ENCODE measurements around the gene IMMT. TPM values are rescaled to one million over a fixed set of nuclear protein-coding genes. Genes with fewer than 3 reads are reported as not detected.

IMMT gene
- total and polyA plus RNA-seq, 9 of the 15 experiments (the other 6 are each of a cell fraction or from before 2014, with no cell fraction given) = 119 to 294 (median 140) TPM

DNA sequence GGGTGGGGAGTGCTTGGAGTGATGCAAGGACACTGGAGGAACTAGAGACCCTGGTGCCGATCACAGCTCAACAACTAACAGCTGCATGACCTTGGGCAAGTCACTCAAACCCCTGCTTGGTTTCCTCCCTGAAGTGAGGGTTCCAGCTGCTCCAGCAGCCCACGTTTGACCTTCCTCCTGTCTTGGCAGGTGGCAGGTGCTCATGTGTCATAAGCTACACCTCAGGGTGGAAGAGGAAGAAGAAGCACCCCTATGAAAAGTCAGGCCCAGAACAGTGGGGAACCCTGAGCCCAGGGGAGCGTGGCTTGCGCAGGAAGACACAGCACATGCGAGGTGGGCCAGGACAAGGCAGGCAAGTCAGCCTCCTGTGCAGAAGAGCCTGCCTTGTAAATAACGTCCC is 46.3 kb upstream of the IMMT start:
- no peak for FAIRE-seq
- no peak overlapping the region for H3K4me3 ChIP-seq
- no peak overlapping the region for H3K4me2 ChIP-seq (ENCODE audit: insufficient read depth, low read length)
- no peak; the same call in 2 of the 3 replicates for ATAC-seq
- no peaks in the 10 kb centered on the region for H4K20me1 ChIP-seq (replicated peaks; ENCODE audit: control insufficient read depth, insufficient read depth, low read length)
- peaks cover 44 to 59% of the 10 kb centered on the region in 2 experiments for H3K27me3 ChIP-seq (ENCODE audit: control insufficient read depth in 2 of 2, insufficient read depth in 2 of 2, low read length in 2 of 2)
- H2AFZ ChIP-seq (ENCODE audit: low read depth, low read length) = no peak overlapping the region
- no peaks in the 10 kb centered on the region for H3K79me2 ChIP-seq (ENCODE audit: control insufficient read depth, insufficient read depth, low read length)
- BruUV-seq (replicated peaks) = no TSS peak
- no peaks in the 10 kb centered on the region for H3K9me3 ChIP-seq (replicated peaks; ENCODE audit: control insufficient read depth, insufficient read depth, low read depth, low read length)
- H3K9me1 ChIP-seq (ENCODE audit: control insufficient read depth, insufficient read depth, low read length) = no peaks in the 10 kb centered on the region
- H3K36me3 ChIP-seq (ENCODE audit: control insufficient read depth, insufficient read depth, low read length) = no peaks in the 10 kb centered on the region
- no peaks in the 10 kb centered on the region for H3K4me1 ChIP-seq (replicated peaks in 1 of 2; ENCODE audit: control insufficient read depth in 2 of 2, insufficient read depth in 2 of 2, low read length in 2 of 2)
- in situ Hi-C loops (cut with MboI) = no loop called here
- POLR2A ChIA-PET = no interaction called here
- DNase-seq (ENCODE audit: extremely low read depth in 1 of 4, low spot score in 3 of 4) = no peak
- no peak overlapping the region for H3K9ac ChIP-seq (ENCODE audit: insufficient read depth in 1 of 2, low read depth in 2 of 2, low read length in 2 of 2)
- CTCF ChIA-PET (ENCODE audit: low intra/inter-chr PET ratio) = no interaction called here
- intact Hi-C loops (cut with micrococcal nuclease) = loop anchor here (5.0 kb wide), 1 partner anchor 49 kb away; no protein-coding TSS in a partner anchor
- TF ChIP-seq, protein P1, sequence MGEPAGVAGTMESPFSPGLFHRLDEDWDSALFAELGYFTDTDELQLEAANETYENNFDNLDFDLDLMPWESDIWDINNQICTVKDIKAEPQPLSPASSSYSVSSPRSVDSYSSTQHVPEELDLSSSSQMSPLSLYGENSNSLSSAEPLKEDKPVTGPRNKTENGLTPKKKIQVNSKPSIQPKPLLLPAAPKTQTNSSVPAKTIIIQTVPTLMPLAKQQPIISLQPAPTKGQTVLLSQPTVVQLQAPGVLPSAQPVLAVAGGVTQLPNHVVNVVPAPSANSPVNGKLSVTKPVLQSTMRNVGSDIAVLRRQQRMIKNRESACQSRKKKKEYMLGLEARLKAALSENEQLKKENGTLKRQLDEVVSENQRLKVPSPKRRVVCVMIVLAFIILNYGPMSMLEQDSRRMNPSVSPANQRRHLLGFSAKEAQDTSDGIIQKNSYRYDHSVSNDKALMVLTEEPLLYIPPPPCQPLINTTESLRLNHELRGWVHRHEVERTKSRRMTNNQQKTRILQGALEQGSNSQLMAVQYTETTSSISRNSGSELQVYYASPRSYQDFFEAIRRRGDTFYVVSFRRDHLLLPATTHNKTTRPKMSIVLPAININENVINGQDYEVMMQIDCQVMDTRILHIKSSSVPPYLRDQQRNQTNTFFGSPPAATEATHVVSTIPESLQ (CRISPR knock-in tag; IDR thresholded peaks at IDR 0.05) = no peak
- TF ChIP-seq HDAC2 (IDR thresholded peaks at IDR 0.05) (no peak), HOXB6 (CRISPR knock-in tag; IDR thresholded peaks at IDR 0.05; ENCODE audit: borderline replicate concordance) (no peak), ZNF695 (CRISPR knock-in tag; IDR thresholded peaks at IDR 0.05) (no peak), SUPT5H (IDR thresholded peaks at IDR 0.05) (no peak), ZNF282 (CRISPR knock-in tag; IDR thresholded peaks at IDR 0.05) (no peak), COPS2 (conservative IDR thresholded peaks at IDR 0.05) (no peak), RCOR1 (IDR thresholded peaks at IDR 0.05; ENCODE audit: borderline replicate concordance in 1 of 2, low read depth in 2 of 2, low read length in 2 of 2) (no peak), RBBP5 (IDR thresholded peaks at IDR 0.05; ENCODE audit: borderline replicate concordance, insufficient read depth, low read length, poor library complexity, severe bottlenecking) (no peak)
- TF ChIP-seq, protein P2, sequence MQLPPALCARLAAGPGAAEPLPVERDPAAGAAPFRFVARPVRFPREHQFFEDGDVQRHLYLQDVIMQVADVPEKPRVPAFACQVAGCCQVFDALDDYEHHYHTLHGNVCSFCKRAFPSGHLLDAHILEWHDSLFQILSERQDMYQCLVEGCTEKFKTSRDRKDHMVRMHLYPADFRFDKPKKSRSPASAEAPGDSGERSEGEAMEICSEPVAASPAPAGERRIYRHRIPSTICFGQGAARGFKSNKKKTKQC (CRISPR knock-in tag; IDR thresholded peaks at IDR 0.05) = no peak
- TF ChIP-seq, protein P3, sequence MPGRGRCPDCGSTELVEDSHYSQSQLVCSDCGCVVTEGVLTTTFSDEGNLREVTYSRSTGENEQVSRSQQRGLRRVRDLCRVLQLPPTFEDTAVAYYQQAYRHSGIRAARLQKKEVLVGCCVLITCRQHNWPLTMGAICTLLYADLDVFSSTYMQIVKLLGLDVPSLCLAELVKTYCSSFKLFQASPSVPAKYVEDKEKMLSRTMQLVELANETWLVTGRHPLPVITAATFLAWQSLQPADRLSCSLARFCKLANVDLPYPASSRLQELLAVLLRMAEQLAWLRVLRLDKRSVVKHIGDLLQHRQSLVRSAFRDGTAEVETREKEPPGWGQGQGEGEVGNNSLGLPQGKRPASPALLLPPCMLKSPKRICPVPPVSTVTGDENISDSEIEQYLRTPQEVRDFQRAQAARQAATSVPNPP (IDR thresholded peaks at IDR 0.05; ENCODE audit: borderline replicate concordance, insufficient read depth, insufficient read length) = no peak
- TF ChIP-seq, protein P4, sequence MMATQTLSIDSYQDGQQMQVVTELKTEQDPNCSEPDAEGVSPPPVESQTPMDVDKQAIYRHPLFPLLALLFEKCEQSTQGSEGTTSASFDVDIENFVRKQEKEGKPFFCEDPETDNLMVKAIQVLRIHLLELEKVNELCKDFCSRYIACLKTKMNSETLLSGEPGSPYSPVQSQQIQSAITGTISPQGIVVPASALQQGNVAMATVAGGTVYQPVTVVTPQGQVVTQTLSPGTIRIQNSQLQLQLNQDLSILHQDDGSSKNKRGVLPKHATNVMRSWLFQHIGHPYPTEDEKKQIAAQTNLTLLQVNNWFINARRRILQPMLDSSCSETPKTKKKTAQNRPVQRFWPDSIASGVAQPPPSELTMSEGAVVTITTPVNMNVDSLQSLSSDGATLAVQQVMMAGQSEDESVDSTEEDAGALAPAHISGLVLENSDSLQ (IDR thresholded peaks at IDR 0.05) = no peak
- TF ChIP-seq, protein P5, sequence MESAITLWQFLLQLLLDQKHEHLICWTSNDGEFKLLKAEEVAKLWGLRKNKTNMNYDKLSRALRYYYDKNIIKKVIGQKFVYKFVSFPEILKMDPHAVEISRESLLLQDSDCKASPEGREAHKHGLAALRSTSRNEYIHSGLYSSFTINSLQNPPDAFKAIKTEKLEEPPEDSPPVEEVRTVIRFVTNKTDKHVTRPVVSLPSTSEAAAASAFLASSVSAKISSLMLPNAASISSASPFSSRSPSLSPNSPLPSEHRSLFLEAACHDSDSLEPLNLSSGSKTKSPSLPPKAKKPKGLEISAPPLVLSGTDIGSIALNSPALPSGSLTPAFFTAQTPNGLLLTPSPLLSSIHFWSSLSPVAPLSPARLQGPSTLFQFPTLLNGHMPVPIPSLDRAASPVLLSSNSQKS (CRISPR knock-in tag; IDR thresholded peaks at IDR 0.05) = no peak
- TF ChIP-seq, protein P6, sequence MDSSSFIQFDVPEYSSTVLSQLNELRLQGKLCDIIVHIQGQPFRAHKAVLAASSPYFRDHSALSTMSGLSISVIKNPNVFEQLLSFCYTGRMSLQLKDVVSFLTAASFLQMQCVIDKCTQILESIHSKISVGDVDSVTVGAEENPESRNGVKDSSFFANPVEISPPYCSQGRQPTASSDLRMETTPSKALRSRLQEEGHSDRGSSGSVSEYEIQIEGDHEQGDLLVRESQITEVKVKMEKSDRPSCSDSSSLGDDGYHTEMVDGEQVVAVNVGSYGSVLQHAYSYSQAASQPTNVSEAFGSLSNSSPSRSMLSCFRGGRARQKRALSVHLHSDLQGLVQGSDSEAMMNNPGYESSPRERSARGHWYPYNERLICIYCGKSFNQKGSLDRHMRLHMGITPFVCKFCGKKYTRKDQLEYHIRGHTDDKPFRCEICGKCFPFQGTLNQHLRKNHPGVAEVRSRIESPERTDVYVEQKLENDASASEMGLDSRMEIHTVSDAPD (CRISPR knock-in tag; IDR thresholded peaks at IDR 0.05) = no peak
- WGBS (ENCODE audit: insufficient coverage, low coverage, missing lambda C conversion rate) = 8% methylated on average over 6 of the region's 6 CpGs
- H3K27ac ChIP-seq (ENCODE audit: extremely low read depth, low read depth, low read length) = no peak overlapping the region

All from K562 (cell line).